NCI-H146 (cell line): Measurements from ENCODE around the gene CABYR.

ENCODE experiments used
- DNase-seq: peaks from one replicate; lab custom pipeline; 2025; lab: John Stamatoyannopoulos, UW

CABYR gene, protein sequence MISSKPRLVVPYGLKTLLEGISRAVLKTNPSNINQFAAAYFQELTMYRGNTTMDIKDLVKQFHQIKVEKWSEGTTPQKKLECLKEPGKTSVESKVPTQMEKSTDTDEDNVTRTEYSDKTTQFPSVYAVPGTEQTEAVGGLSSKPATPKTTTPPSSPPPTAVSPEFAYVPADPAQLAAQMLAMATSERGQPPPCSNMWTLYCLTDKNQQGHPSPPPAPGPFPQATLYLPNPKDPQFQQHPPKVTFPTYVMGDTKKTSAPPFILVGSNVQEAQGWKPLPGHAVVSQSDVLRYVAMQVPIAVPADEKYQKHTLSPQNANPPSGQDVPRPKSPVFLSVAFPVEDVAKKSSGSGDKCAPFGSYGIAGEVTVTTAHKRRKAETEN

DNA sequence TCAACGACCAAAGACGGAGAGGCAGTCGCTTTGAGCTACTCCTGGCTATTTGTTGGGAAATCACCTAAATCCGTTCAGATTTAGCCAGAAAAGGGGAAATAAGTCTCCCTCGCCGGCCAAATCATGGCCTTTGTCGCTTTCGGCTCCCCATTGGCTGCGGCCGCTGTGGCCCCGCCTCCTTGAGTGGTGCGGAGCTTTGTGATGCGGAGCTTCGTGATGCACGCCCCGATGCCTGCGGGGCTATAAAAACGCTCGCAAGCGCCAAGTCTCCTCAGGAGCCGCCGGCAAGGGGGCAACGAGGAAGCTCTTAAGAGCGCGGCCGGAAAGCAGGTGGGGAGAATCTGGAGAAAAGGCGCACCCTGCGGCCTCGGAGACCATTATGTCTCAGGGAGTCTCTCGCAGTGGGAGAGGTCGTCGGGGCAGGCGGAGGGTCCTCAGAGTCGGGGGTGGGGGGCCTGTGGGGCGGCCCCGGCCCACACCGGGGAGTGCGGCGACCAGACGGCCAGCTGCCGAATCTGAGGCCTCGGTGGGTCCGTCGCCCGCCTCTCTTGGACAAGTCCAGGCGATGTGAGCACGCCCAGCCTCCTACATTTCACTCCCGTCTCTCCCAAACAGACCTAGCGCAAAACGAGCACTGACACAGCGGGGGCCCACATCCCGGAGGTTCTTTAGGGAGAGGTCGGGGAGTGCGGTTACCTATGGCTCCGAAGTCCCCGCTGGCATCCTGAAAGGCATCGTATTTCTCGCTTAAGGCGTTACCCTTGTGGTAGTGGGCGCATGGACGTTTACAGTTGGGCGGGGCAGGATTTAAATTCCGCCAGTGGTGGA is at the start of gene CABYR:
Gene CABYR (plus strand): TSS at position 274 of the 828 bp plus-strand sequence. CDS start 4,053 bp downstream, outside the sequence.
- peak; percentile 98 for DNase-seq

DNA sequence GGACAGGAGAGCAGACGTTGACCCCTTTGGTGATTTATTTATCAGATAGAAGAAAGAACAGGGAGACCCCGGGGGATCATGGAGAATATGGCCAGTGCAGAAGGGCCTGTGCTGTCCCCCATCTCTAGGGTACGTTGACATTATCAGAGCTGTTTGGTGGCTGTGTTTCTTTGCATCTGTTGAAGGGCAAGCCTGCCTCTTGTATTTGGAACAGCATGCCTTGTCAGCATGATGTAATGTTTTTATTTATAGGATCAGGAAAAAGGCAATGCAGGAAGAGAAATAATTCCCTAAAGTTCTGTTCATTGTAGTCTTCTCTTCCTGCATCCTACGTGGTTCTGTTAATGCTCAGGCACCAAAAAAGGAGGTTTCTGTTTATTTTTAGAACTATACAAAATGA is 49.8 kb upstream of the CABYR start:
- peak; percentile 34 for DNase-seq

DNA sequence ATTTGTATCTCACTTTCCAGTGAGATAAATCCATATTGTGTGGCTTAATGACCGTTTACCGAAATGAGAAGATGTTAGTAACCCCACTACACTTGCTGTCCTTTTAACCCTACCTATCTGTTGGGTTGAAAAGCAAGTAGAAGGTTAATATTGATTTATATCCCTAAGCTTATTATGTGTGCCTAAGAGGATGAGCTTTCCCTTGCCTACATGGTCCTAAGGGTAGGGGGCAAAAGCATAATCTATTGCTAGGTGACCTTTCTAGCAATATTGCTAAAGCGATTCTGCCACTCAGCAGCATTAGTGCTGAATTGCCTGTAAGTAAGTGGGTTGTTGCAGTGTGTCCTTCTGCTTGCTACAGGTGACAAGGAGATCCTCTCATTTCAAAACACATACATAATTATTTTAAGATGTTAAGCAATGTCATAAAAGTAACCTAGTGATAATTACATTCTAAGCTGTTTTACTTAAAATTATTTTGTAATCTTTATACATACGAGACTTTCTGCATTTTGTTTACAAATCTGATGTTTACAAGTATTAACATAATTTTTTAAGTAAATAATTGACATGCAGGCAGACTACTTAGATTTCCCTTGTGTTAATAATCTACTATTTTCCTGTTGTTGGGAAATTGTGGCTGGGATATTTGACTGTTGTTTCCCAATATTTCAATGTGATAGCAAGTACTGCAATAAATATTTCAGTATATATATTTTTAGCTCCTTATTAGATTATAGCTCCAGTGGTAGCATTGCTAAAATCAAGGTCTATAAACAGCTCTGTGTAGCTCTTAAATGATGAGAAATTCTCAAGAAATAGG is 49.1 kb upstream of the CABYR start:
- DNase-seq: peak; percentile 19

DNA sequence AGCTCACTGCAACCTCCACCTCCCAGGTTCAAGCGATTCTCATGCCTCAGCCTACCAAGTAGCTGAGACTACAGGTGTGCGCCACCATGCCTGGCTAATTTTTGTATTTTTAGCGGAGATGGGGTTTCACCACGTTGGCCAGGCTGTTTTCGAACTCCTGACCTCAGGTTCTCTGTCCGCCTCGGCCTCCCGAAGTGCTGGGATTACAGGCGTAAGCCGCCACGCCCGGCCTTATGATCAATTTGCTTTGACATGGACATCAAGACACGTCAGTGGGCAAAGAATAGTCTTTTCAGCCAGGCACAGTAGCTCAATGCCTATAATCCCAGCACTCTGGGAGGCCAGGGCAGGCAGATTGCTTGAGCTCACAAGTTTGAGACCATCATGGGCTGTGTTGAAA is 48.0 kb upstream of the CABYR start:
- DNase-seq: no peak

DNA sequence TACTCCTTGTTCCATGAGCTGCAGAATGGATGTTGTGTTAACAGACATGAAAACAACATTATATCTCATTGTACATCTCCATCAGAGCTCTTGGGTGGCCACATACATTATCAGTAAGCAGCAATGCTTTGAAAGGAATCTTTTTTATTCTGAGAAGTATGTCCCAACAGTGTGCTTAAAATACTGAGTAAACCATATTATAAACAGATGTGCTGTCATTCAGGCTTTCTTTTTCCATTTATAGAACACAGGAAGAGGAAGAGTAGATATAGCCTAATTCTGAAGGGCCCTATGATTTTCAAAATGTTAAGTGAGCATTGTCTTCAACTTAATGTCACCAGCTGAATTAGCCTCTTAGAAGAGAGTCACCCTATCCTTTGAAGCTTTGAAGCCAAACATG is 44.3 kb upstream of the CABYR start:
- DNase-seq: no peak

DNA sequence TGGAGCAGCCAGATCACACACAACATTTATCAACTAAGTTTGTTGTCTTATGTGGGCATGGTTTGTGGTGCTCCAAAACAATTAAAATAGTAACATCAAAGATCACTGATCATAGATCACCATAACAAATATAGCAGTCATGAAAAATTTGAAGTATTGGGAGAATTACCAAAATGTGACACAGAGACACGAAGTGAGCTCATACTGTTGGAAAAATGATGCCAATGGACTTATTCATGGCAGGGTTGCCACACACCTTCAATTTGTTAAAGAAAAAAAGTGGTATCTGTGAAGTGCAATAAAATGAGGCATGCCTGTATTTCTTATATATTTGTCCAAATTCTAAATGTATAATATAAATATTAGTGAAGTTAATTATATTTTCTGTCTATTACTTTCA is 42.9 kb upstream of the CABYR start:
- DNase-seq: no peak

DNA sequence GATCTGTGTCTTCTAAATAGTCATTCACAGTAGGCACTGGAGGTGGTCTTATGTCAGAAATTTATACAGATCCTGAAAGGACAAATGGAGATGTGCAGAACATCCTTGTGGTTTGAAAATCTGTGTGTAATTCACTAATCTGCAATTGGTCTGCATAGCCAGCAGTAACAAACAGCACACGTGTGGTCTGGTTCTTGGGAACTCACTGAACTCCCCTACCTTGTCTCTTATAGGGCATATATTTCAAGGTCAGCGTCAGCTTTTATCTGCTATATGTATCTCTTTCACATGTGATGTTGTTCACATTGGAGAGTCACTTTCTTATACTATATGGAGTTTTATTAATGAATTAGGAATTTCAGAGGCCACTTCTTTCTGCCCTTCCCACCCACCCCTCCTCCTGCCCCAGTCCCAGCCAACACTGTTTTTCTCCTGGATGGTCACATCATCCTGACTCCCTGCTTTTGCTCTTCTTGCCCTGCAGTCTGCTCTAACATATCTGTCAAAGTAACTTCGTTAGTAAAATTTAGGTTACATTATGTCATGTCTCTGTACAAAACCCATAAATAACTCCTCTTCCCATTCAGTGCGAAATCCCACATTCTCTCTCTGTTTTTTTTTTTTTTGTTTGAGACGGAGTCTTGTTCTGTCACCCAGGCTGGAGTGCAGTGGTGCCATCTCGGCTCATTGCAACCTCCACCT is 35.4 kb upstream of the CABYR start:
- no peak for DNase-seq

DNA sequence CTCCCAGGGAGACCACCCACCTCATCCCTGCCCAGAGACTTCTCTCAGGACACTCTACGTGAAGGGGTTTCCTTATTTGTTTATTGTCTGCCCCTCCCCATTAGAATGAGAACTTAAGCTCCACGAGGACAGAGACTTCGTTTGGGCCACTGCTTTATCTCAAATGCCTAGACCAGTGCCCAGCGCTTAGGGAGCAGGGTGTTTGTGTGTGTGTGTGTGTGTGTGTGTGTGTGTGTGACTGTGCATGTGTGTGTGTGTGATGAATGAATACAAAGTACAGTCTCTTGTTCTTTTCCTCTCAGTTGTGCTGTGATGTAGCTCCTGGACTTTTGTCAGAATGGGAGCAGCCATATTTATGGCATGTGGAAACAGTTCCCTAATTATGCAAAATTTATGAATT is 34.4 kb upstream of the CABYR start:
- DNase-seq: no peak

DNA sequence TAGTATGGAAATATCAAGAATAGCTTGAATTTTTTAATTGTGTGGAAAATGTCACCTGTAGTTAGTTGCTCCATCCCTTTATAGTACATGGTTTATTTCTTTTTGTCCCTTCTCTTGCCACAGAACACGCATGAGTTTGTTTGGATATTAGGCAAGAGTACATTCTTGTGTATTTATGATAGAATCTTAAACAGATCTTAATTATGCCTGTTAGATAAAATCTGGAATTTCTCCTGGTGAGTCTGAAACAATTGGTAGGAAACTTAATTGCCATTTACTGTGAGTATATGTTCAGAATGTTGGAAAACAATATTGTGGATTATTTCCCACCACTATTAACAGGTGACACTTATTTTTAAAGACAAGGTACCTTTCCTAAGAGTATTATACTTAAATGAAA is 30.2 kb upstream of the CABYR start:
- no peak for DNase-seq

DNA sequence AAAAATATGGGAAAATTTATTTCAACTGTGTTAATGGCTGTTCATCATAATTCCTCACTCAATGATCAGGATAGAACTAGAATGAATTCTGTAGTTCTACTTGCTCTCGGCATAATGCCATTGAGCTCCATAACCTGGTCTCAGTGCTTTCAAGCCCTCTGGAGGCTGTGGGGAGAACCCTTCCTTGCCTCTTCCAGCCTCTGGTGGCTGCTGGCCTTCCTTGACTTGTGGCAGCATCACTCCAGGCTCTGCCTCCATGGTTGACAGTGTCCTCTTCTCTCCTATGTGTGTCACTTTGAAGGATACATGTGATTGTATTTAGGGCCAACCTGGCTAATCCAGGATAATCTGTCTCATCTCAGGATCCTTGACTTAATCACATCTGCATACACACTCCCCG is 26.9 kb upstream of the CABYR start:
- peak; percentile 42 for DNase-seq

DNA sequence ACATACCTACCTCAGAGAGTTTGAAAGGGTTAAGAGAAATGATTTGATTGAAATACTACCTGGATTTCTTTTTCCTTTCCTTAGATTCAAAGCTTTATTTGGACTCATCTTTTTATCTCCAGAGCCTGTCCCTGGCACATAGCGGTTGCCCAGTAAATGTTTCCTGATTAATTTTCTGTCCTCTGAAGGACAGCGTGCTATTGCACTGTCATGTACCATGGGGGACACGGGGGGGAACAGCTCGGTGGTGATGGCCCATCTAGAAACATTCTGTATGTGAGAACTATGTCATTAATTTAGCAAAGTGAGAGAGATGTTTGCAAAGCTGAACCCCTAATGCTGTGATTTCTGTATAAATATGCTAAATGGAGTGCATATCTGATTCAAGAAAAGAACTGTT is 26.4 kb upstream of the CABYR start:
- no peak for DNase-seq

DNA sequence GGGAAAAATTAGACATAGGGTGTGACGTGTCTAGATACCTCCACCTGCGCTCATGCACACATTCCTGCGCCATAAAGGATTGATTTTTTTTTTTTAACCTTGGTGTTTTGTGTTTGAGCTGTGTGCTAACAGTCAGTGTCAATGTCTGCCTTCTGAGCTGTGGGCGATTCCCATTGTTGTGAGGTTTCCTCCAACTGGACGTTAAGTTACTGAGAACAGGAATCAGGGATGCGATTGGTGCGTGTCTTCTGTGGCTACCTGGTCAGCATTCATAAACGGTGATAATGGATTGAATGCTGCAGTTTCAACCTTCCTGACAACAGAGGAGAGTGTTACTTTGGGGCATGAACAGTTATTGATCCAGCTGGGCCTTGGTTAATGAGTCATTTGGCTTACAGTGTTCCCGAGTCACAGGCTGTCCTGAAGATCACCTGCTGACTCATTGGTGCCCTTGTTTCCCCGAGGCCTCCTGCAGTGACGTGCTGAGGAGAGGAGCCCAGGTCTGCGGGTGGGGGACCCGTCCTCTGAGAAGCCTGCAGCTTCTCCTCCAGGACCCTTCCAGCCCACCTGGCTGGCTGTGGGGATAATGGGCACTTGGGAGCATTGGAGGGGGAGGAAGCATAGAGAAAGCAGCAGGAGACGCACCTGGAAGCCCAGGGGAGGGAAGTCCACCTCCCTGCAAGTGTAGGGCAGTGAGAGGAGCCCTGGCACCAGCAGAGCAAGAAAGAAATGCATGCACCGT is 25.8 kb upstream of the CABYR start:
- peak; percentile 99 for DNase-seq

DNA sequence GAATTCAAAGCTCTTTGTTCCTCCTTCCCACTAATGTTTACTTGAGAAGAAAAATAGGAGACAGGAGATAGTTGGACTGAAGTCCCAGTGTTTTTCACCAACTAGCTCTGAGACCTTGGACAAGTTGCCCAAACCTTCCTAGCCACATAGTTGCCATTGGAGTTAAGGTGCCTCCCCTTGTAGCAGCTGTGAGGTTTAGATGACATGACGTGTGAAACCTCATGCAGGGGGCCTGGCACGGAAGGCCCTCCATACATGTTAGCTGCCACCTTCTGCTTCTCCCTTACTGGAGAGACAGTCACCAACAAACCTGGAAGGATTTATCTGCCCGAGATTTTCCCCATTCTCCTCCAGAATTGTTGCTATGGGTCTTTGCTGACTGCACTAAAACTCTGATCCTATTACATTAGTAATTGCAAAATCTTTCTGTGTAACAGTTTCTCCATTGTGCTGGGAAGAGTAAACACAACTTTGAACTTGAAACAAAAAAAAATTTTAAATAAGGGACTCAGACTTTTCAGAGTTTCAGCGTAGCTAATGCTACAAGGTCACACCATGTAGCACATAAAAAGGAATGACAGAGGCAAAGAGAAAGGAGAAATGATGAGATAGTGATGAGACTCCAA is 23.8 kb upstream of the CABYR start:
- no peak for DNase-seq

DNA sequence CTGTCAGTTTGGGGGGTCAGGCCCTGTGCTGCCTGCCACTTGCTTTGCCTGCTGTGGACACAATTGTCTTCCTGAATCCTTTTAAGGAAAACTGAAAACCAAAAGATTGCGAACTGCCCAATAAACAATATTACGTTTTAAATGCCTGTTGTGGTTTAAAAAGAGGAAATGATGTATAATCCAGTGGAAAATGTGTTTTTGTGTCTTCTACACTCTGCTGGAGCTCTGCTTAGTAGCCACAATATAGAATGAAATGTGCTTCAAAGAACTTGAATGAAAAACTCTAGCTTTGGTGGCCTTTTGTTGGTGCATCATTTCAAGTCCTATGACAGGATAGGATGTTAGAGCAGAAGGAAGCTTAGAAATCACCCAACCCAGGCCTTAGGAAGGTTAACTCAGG is 23.2 kb upstream of the CABYR start:
- no peak for DNase-seq

DNA sequence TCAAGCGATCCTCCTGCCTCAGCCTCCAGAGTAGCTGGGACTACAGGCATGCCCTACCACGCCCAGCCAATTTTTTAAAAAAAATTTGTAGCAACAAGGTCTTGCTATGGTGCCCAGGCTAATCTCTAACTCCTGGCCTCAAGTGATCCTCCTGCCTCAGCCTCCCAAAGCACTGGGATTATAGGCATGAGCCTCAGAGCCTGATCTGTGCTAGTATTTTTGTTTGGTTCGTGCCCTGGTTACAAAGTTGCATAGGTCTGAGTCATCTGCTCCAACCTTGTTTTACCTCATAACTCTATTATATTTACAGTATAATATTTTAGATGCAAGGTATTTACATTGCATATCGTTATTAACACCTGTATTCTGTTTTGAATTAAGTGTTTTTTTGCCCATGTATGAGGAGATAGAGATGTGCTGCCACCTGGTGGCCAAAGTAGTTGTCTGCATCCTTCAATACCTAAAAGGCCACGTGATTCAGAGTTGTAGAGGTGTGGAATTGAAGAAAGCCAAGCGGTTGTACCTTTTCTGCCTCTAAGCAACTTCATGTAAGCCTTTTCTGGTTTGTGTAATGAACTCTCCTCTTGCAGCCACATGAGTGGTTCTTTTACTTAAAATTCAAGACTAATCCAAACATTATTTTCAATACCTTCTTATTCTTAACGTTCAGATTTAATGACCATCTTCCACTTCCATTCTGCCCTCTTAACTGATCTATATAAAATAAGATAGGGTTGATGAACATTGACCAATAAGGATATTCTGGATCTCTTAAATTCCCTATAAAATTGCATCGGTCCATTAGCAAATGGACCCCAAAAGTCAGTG is 19.9 kb upstream of the CABYR start:
- DNase-seq: peak; percentile 84

DNA sequence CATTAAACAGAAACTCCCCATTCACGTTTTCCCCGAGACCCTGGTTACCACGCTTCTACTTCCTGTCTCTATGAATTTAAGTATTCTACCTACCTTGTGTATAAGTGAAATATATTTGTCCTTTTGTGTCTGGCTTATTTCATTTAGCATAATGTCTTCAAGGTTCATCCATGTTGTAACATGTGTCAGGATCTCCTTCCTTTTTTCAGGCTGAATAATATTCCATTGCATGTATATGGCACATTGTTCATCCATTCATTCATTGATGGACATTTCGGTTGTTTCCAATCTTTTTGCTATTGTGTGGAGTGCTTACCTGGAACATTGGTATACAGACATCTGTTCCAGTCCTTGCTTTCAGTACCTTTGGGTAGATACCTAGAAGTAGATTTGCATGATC is 18.2 kb upstream of the CABYR start:
- DNase-seq: no peak

DNA sequence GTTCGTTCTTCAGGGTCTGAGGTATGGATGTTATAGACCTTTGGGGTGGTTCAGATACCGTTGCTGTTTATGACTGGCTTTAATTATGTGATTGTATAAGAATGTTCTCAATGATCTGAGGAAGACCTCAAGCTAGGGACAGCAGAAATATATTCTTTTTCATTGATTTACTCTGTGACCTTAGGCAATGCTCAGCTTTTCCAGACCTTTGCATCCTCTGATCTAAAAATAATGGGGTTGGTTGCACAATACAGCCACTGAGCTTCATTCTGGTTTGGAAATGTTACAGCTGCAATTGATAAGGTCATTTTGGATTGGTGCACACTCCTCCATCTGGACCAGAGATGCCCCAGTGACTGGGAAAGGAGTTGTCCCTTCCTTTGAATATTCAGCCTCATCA is 17.2 kb upstream of the CABYR start:
- DNase-seq: no peak

DNA sequence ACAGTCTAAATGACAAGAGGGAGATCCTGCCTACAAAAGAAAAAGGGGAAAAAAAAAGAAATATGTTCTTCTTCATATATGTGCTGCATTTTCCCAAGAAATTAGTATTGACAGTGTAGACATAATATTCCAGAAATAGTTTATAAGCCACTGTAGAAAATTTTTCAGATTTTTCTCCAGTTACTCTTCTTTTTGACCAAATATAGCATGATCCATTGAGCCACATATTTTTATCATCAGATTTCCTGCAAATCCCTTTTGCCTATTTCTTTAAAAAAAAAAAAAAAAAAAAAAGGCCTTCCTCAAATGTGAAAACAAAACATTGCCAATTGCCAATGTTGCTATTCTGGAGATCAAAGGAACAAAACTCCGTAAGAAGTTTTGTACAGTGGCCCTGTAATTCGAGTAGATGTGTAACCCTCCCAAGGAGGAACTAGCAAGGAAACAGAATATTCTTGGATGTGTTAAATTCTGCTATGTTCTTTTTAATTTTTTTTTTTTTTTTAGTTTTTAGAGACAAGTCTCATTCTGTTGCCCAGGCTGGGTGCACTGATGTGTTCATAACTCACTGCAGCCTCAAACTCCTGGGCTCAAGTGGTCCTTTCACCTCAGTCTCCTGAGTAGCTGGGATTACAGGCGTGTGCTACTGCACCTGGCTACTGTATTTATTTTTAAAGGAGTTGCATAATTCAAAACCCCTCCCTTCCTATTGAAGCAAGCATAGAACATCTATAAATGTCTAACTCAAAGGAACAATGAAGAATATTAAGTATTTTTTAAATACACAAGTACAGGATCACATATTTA is 12.5 kb upstream of the CABYR start:
- no peak for DNase-seq

DNA sequence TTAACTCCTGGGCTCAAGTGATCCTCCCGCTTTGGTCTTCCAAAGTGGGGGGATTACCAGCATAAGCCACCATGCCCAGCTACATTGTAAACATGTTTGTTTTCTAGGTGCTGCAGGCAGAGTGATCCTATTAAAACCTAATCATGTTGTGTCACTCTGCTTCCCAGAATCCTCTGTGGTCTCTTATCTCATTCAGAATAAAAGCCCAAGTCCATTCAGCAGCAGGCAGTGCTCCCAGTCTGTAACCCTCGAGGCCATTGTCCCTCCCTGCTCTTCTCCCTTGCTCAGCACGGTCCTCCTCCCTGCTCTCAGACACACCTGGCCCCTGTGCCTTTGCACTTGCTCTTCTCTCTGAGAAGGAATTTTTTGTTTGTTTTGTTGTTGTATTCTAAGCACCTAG is 11.1 kb upstream of the CABYR start:
- no peak for DNase-seq
